ENCODE measurements around the gene SPOUT1.
"Not testable (repeated sequence)": the region's sequence is repeated elsewhere in the genome, so short reads cannot be mapped to it uniquely, and the experiment has no call there.

DNA sequence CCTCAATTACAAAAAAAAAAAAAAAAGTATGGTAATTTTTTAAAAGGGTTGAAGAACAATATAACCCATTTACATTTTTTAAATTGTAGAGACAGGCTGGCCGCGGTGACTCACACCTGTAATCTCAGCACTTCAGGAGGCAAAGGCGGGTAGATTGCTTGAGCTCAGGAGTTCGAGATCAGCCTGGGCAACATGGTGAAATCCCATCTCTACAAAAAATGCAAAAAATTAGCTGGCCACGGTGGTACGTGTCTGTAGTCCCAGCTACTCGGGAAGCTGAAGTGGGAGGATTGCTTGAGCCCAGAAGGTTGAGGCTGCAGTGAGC is 41.3 kb upstream of the SPOUT1 start:
- TF ChIP-seq, protein P1, sequence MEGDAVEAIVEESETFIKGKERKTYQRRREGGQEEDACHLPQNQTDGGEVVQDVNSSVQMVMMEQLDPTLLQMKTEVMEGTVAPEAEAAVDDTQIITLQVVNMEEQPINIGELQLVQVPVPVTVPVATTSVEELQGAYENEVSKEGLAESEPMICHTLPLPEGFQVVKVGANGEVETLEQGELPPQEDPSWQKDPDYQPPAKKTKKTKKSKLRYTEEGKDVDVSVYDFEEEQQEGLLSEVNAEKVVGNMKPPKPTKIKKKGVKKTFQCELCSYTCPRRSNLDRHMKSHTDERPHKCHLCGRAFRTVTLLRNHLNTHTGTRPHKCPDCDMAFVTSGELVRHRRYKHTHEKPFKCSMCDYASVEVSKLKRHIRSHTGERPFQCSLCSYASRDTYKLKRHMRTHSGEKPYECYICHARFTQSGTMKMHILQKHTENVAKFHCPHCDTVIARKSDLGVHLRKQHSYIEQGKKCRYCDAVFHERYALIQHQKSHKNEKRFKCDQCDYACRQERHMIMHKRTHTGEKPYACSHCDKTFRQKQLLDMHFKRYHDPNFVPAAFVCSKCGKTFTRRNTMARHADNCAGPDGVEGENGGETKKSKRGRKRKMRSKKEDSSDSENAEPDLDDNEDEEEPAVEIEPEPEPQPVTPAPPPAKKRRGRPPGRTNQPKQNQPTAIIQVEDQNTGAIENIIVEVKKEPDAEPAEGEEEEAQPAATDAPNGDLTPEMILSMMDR (IDR thresholded peaks at IDR 0.05): not testable (repeated sequence)
- TF ChIP-seq POLR2A (IDR thresholded peaks at IDR 0.05): not testable (repeated sequence)

All from lower leg skin (tissue), 3 donors.